HepG2 (cell line): Measurements from ENCODE around the gene ZNF593OS. TPM values are rescaled to one million over a fixed set of nuclear protein-coding genes. Genes with fewer than 3 reads are reported as not detected.
A peak's percentile ranks its signal among the peaks of the same experiment; 100 is the strongest.

Experiments
- AKAP8 ChIP-seq: sonication (generic); formaldehyde crosslinking; IDR thresholded peaks from 2 replicates; pipeline ENCODE4 v1.5.1; 2020; ENCODE audit warnings: mild to moderate bottlenecking, missing genetic modification reagents
- ATF7 ChIP-seq, 2 experiments: fragments of 450-650 bp in 1 of 2; sonication (generic) in 1 of 2; formaldehyde crosslinking in 1 of 2; IDR thresholded peaks; 2 replicates each; pipeline versions ENCODE4 v1.4.0 to v1.6.1; 2016 to 2020; ENCODE audit warnings: antibody characterized with exemption in 1 of 2, mild to moderate bottlenecking in 1 of 2, missing genetic modification reagents in 1 of 2
- ELF3 ChIP-seq: IDR thresholded peaks from 2 replicates; pipeline ENCODE4 v1.6.1; 2016; ENCODE audit warnings: missing genetic modification reagents, missing compliant biosample characterization
- ETS1 ChIP-seq: sonication (generic); formaldehyde crosslinking; IDR thresholded peaks from 2 replicates; pipeline ENCODE4 v1.4.0; 2020; ENCODE audit warnings: missing genetic modification reagents
- HNF4A ChIP-seq: sonication (generic); formaldehyde crosslinking; IDR thresholded peaks from 2 replicates; pipeline ENCODE4 v1.4.0; 2020; ENCODE audit warnings: missing genetic modification reagents
- MXD4 ChIP-seq: IDR thresholded peaks from 2 replicates; pipeline ENCODE4 v1.6.1; 2016; ENCODE audit warnings: mild to moderate bottlenecking, missing biosample characterization, missing genetic modification reagents
- SAFB2 ChIP-seq: sonication (generic); formaldehyde crosslinking; IDR thresholded peaks from 2 replicates; pipeline ENCODE4 v1.5.1; 2020; ENCODE audit warnings: missing genetic modification reagents, low read depth, mild to moderate bottlenecking, borderline replicate concordance
- SNAPC2 ChIP-seq: sonication (generic); formaldehyde crosslinking; IDR thresholded peaks from 2 replicates; pipeline ENCODE4 v1.8.1; 2022; ENCODE audit warnings: mild to moderate bottlenecking, missing genetic modification reagents
- TEAD2 ChIP-seq: sonication (generic); formaldehyde crosslinking; IDR thresholded peaks from 2 replicates; pipeline ENCODE4 v1.9.0; 2021; ENCODE audit warnings: missing genetic modification reagents
- THAP11 ChIP-seq: IDR thresholded peaks from 2 replicates; pipeline ENCODE4 v1.6.1; 2016; ENCODE audit warnings: missing biosample characterization, missing genetic modification reagents
- TIGD3 ChIP-seq: sonication (generic); formaldehyde crosslinking; IDR thresholded peaks from 2 replicates; pipeline ENCODE4 v1.5.1; 2020; ENCODE audit warnings: mild to moderate bottlenecking, missing genetic modification reagents, borderline replicate concordance
- ZBTB42 ChIP-seq: sonication (generic); formaldehyde crosslinking; IDR thresholded peaks from 2 replicates; pipeline ENCODE4 v1.5.0; 2020; ENCODE audit warnings: mild to moderate bottlenecking, missing genetic modification reagents
- ZNF232 ChIP-seq: sonication (generic); formaldehyde crosslinking; IDR thresholded peaks from 2 replicates; pipeline ENCODE4 v1.4.0; 2020; ENCODE audit warnings: missing genetic modification reagents, borderline replicate concordance
- ZNF256 ChIP-seq: sonication (generic); formaldehyde crosslinking; conservative IDR thresholded peaks from 2 replicates; pipeline ENCODE4 v1.4.0; 2020; ENCODE audit warnings: missing genetic modification reagents
- ZNF318 ChIP-seq: sonication (generic); formaldehyde crosslinking; IDR thresholded peaks from 2 replicates; pipeline ENCODE4 v1.4.0; 2020; ENCODE audit warnings: mild to moderate bottlenecking, missing genetic modification reagents
- ZNF333 ChIP-seq: sonication (generic); formaldehyde crosslinking; IDR thresholded peaks from 2 replicates; pipeline ENCODE4 v1.4.0; 2020; ENCODE audit warnings: mild to moderate bottlenecking, missing genetic modification reagents, borderline replicate concordance
- ZNF607 ChIP-seq: sonication (generic); formaldehyde crosslinking; IDR thresholded peaks from 2 replicates; pipeline ENCODE4 v1.5.1; 2020; ENCODE audit warnings: missing genetic modification reagents, mild to moderate bottlenecking, borderline replicate concordance
- ZNF7 ChIP-seq: IDR thresholded peaks from 2 replicates; pipeline ENCODE4 v1.6.1; 2016; ENCODE audit warnings: missing biosample characterization, missing genetic modification reagents
- ZNF746 ChIP-seq: sonication (generic); formaldehyde crosslinking; IDR thresholded peaks from 2 replicates; pipeline ENCODE4 v1.8.0; 2022; ENCODE audit warnings: mild to moderate bottlenecking, missing genetic modification reagents
- polyA plus RNA-seq, 8 experiments: library from polyadenylated mRNA; depleted of rRNA in 3 of 8; stranded (reverse) in 7 of 8; unstranded in 1 of 8; fragments of >200 nt; fragmentation: Illumina TruSeq in 4 of 8; extraction: Trizol in 4 of 8; gene quantifications; 2 replicates each; pipeline versions ENCODE4 v1.2.1 to v1.2.3, GENCODE V29; 2011 to 2016; ENCODE audit warnings: low read depth in 4 of 8, missing spikeins in 1 of 8, mixed read lengths in 1 of 8; ENCODE audit not compliant: insufficient read depth in 1 of 8
- total RNA-seq, 5 experiments: library from RNA; depleted of rRNA; stranded (reverse); fragments of >200 nt; fragmentation: Illumina TruSeq; extraction: Trizol; gene quantifications; 2 replicates each; pipeline ENCODE4 v1.2.3, GENCODE V29; 2016; ENCODE audit warnings: low read depth in 1 of 5

The ZNF593OS gene
- total and polyA plus RNA-seq, 2 of the 13 experiments (the other 11 are each of a cell fraction or from before 2014, with no cell fraction given): not detected

GRCh38 chr1:26145041-26145959 lies 26.3 kb downstream of the ZNF593OS start (continued):
- TF ChIP-seq ZNF607 (no peak), ZNF232 (CRISPR knock-in tag) (no peak), HNF4A (CRISPR knock-in tag) (no peak), MXD4 (no peak), ZBTB42 (no peak), ZNF333 (CRISPR knock-in tag) (no peak), ZNF746 (CRISPR knock-in tag) (no peak), ZNF318 (CRISPR knock-in tag) (no peak), TIGD3 (no peak), ZNF7 (CRISPR knock-in tag) (no peak), SNAPC2 (CRISPR knock-in tag) (no peak), ELF3 (CRISPR knock-in tag) (peak; percentile 50; the same call in 1 of the 2 replicates), ETS1 (CRISPR knock-in tag) (no peak), THAP11 (0 out of 2 replicates have a peak, but pooled peaks have one; percentile 23), ZNF256 (no peak), ATF7 (IDR thresholded peaks at IDR 0.05) (no peak), ATF7 (CRISPR knock-in tag; IDR thresholded peaks at IDR 0.05) (no peak), AKAP8 (CRISPR knock-in tag) (no peak), SAFB2 (CRISPR knock-in tag) (no peak), TEAD2 (CRISPR knock-in tag) (no peak)
